ENCODE data around the gene PDCD4.

DNA sequence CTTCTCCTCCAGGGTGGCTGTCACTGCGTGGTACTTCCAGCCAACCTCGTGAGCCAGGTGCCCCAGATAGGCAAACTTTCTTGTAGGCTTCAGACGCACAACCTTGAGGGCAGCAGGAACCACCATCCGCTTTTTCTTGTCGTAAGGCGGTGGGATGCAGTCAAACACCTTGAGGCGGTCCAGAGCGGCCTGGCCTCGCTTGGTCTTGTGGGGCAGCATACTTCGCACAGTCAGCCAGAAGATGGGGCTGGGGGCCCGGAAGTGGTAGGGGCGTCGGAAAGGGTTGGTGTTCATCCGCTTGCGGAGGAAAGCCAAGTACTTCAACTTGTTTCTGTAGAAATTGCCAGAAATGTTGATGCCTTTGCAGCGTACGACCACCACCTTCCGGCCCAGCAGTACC, 65.0 kb downstream of the PDCD4 start:
- TF ChIP-seq, protein P1, sequence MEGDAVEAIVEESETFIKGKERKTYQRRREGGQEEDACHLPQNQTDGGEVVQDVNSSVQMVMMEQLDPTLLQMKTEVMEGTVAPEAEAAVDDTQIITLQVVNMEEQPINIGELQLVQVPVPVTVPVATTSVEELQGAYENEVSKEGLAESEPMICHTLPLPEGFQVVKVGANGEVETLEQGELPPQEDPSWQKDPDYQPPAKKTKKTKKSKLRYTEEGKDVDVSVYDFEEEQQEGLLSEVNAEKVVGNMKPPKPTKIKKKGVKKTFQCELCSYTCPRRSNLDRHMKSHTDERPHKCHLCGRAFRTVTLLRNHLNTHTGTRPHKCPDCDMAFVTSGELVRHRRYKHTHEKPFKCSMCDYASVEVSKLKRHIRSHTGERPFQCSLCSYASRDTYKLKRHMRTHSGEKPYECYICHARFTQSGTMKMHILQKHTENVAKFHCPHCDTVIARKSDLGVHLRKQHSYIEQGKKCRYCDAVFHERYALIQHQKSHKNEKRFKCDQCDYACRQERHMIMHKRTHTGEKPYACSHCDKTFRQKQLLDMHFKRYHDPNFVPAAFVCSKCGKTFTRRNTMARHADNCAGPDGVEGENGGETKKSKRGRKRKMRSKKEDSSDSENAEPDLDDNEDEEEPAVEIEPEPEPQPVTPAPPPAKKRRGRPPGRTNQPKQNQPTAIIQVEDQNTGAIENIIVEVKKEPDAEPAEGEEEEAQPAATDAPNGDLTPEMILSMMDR (IDR thresholded peaks at IDR 0.05; ENCODE audit: low read depth, low read length, poor library complexity, severe bottlenecking), result no peak
- no peak for TF ChIP-seq EZH2phosphoT487 (IDR thresholded peaks at IDR 0.05; ENCODE audit: borderline replicate concordance, low read length)

Data from DOHH2 (cell line).